Esophagus muscularis mucosa (tissue), 4 donors: ENCODE results near the gene MAGI1. TPM values are rescaled to one million over a fixed set of nuclear protein-coding genes. Genes with fewer than 3 reads are reported as not detected.

Experiments used
- DNase-seq: peaks from one replicate; pipeline ENCODE4 v3.0.0-alpha.2; 2017; ENCODE audit errors: extremely low spot score
- H3K27ac ChIP-seq, 4 donors: fragments of 200-600 bp; sonication (generic); replicated peaks in 1 of 4; 1 replicate in 3 of 4; 2 replicates in 1 of 4; pipeline ENCODE4 v1.5.1; 2016 to 2019; ENCODE audit warnings: mild to moderate bottlenecking in 1 of 4
- H3K27me3 ChIP-seq, 4 donors: fragments of 200-600 bp; sonication (generic); one replicate each; pipeline versions ENCODE4 v1.5.1 to v1.6.0; 2016 to 2019
- H3K36me3 ChIP-seq, 4 donors: fragments of 200-600 bp; sonication (generic); one replicate each; pipeline ENCODE4 v1.5.1; 2016 to 2019
- H3K4me1 ChIP-seq, 4 donors: fragments of 200-600 bp; sonication (generic); one replicate each; pipeline ENCODE4 v1.5.1; 2016 to 2019
- H3K4me3 ChIP-seq, 4 donors: fragments of 200-600 bp; sonication (generic); 1 replicate in 2 of 4; 2 replicates in 2 of 4; pipeline ENCODE4 v1.5.1; 2016 to 2019; ENCODE audit warnings: mild to moderate bottlenecking in 4 of 4, moderate library complexity in 1 of 4
- H3K9me3 ChIP-seq, 4 donors: fragments of 200-600 bp; sonication (generic); 1 replicate in 3 of 4; 2 replicates in 1 of 4; pipeline ENCODE4 v1.5.1; 2016 to 2019
- CTCF ChIP-seq, 3 experiments: fragments of 200-600 bp in 2 of 3; fragments of 450-650 bp in 1 of 3; sonication (generic) in 2 of 3; IDR thresholded peaks; one replicate each; pipeline ENCODE4 v1.5.1; 2017 to 2019; ENCODE audit warnings: antibody characterized with exemption in 3 of 3, mild to moderate bottlenecking in 2 of 3, moderate library complexity in 1 of 3
- EP300 ChIP-seq: sonication (generic); formaldehyde crosslinking; IDR thresholded peaks from one replicate; pipeline ENCODE4 v1.6.1; 2017; ENCODE audit warnings: antibody characterized with exemption
- POLR2A ChIP-seq: fragments of 450-650 bp; IDR thresholded peaks from one replicate; pipeline ENCODE4 v1.6.1; 2017; ENCODE audit warnings: antibody characterized with exemption, moderate library complexity, mild to moderate bottlenecking, low read depth
- POLR2AphosphoS5 ChIP-seq, 2 donors: sonication (generic); formaldehyde crosslinking; IDR thresholded peaks; one replicate each; pipeline ENCODE4 v1.6.1; 2017; ENCODE audit warnings: antibody characterized with exemption in 2 of 2
- WGBS: methylation state at CpG from one replicate; pipeline ENCODE4 v1.1.5; 2018; 5-methylcytosine and 5-hydroxymethylcytosine counted together
- intact Hi-C: fragments of 100-400 bp; cut with DNase I; formaldehyde crosslinking; loops from one replicate; pipeline ENCODE4 v1.15.1; 2023
- total RNA-seq, 4 donors: library from RNA; depleted of rRNA; stranded (reverse); fragments of >200 nt; gene quantifications; one replicate each; pipeline versions ENCODE4 v1.1.0 to v1.2.1, GENCODE V29; 2016

The MAGI1 gene
- total RNA-seq, 4 donors from 2014 or later: 17.1 to 35.1 (median 25.2) TPM

GRCh38 chr3:65489253-65489652 is 549.5 kb downstream of the MAGI1 start:
- no peak for DNase-seq
- Histone ChIP-seq H3K27me3 (no peaks in the 10 kb centered on the region), H3K36me3 (no peaks in the 10 kb centered on the region), H3K9me3 (no peaks in the 10 kb centered on the region), H3K4me3 (no peak overlapping the region), H3K4me1 (peaks cover 32 to 34% (median 34%) of the 10 kb centered on the region in 4 donors), H3K27ac (no peak overlapping the region)
- WGBS: 98% methylated on average over 2 of the region's 2 CpGs
- no peak for TF ChIP-seq CTCF (IDR thresholded peaks at IDR 0.05)
- no peak for TF ChIP-seq POLR2AphosphoS5 (IDR thresholded peaks at IDR 0.05)
- TF ChIP-seq POLR2A: no peak
- no peak for TF ChIP-seq EP300
- intact Hi-C loops: no loop called here

- no peak for DNase-seq
- Histone ChIP-seq H3K4me3 (peak overlapping the region in 1 of 4 donors; percentile 11), H3K4me1 (peaks cover 48 to 61% (median 52%) of the 10 kb centered on the region in 4 donors), H3K27ac (peak overlapping the region in 1 of 4 donors; percentile 2), H3K36me3 (no peaks in the 10 kb centered on the region), H3K9me3 (no peaks in the 10 kb centered on the region), H3K27me3 (no peaks in the 10 kb centered on the region)
- WGBS: 38% methylated on average over 3 of the region's 3 CpGs
- TF ChIP-seq POLR2A: no peak
- TF ChIP-seq EP300: no peak
- no peak for TF ChIP-seq POLR2AphosphoS5 (IDR thresholded peaks at IDR 0.05)
- TF ChIP-seq CTCF (IDR thresholded peaks at IDR 0.05): no peak
- intact Hi-C loops: no loop called here
Measured at GRCh38 chr3:65485826-65486469, 552.8 kb downstream of the MAGI1 start.

- peaks cover 48 to 61% (median 52%) of the 10 kb centered on the region in 4 donors for H3K4me1 ChIP-seq
Measured at GRCh38 chr3:65484964-65485363, 553.8 kb downstream of the MAGI1 start.

GRCh38 chr3:65483480-65483879 is 555.2 kb downstream of the MAGI1 start:
- peak overlapping the region in 2 of 4 donors; percentile 32 to 38 for H3K27ac ChIP-seq
- intact Hi-C loops: no loop called here

More at GRCh38 chr3:65484964-65485363, 553.8 kb downstream of the MAGI1 start:
- Histone ChIP-seq H3K27ac (no peak overlapping the region), H3K9me3 (no peaks in the 10 kb centered on the region), H3K4me3 (no peak overlapping the region), H3K36me3 (no peaks in the 10 kb centered on the region), H3K27me3 (no peaks in the 10 kb centered on the region)
- no peak for DNase-seq
- WGBS: 62% methylated on average over 3 of the region's 3 CpGs
- TF ChIP-seq POLR2AphosphoS5 (IDR thresholded peaks at IDR 0.05) (no peak), POLR2A (no peak), EP300 (no peak), CTCF (IDR thresholded peaks at IDR 0.05) (no peak)
- intact Hi-C loops: no loop called here

GRCh38 chr3:65483011-65483410 is 555.7 kb downstream of the MAGI1 start:
- no peaks in the 10 kb centered on the region for H3K36me3 ChIP-seq
- peak overlapping the region in 1 of 4 donors; percentile 0 for H3K4me3 ChIP-seq
- intact Hi-C loops: no loop called here
- DNase-seq: no peak
- H3K27ac ChIP-seq: peak overlapping the region in 1 of 4 donors; percentile 32
- H3K4me1 ChIP-seq: peaks cover 48 to 61% (median 52%) of the 10 kb centered on the region in 4 donors
- 29% methylated on average over 2 of the region's 2 CpGs for WGBS
- TF ChIP-seq EP300 (no peak), POLR2A (no peak), POLR2AphosphoS5 (IDR thresholded peaks at IDR 0.05) (no peak), CTCF (IDR thresholded peaks at IDR 0.05) (no peak)
- no peaks in the 10 kb centered on the region for H3K27me3 ChIP-seq
- H3K9me3 ChIP-seq: no peaks in the 10 kb centered on the region

More at GRCh38 chr3:65483480-65483879, 555.2 kb downstream of the MAGI1 start:
- H3K27me3 ChIP-seq: no peaks in the 10 kb centered on the region
- no peak for DNase-seq
- H3K36me3 ChIP-seq: no peaks in the 10 kb centered on the region
- 48% methylated on average over 6 of the region's 6 CpGs for WGBS
- peaks cover 48 to 61% (median 52%) of the 10 kb centered on the region in 4 donors for H3K4me1 ChIP-seq
- TF ChIP-seq EP300: no peak
- peak in 1 of 2 donors; percentile 48 for TF ChIP-seq POLR2AphosphoS5 (IDR thresholded peaks at IDR 0.05)
- H3K9me3 ChIP-seq: no peaks in the 10 kb centered on the region
- peak overlapping the region in 1 of 4 donors; percentile 0 for H3K4me3 ChIP-seq
